ENCODE results near the gene NCSTN. TPM values are rescaled to one million over a fixed set of nuclear protein-coding genes. Genes with fewer than 3 reads are reported as not detected.

The NCSTN gene
- total and polyA plus RNA-seq, 2 experiments from 2014 or later: 90.3 to 120 TPM

DNA sequence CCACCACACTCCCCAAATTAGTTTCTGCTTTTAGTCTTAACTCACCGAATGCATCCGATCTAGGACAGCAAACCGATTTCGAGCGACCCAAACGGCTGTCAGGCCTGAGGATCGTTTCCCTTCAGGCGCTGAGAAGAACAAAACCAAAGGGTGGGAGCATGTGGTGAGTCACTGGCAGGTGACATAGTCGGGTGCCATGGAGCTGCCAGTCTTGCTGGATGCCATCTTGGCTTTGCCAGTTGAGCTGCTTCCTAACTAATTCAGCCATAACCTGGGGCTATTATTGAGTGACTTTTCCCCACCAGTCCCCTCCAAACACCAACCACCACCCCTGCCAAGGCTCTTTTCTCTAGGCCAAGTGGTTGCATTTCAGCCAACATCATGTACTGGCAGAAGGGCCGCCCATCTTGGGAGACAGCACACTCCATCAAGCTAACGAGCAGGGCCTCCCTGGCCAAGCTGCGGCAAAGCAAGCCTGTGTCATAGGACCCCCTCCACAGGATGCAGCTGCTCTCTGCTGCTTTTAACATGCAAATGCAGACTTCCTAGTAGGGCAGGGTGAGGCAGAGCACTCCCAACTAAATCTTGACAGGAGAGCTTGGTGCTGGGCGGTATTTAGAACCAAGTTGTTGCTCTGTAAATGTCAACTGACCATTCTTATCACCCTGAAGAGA lies 35.9 kb upstream of the NCSTN start:
- H3K9me3 ChIP-seq (ENCODE audit: low read depth): no peaks in the 10 kb centered on the region
- H3K4me1 ChIP-seq (ENCODE audit: insufficient read depth): no peaks in the 10 kb centered on the region
- H3K4me3 ChIP-seq: no peak overlapping the region
- 91% methylated on average over 13 of the region's 13 CpGs for WGBS (ENCODE audit: low lambda C conversion rate, missing lambda C conversion rate)
- TF ChIP-seq, protein P1, sequence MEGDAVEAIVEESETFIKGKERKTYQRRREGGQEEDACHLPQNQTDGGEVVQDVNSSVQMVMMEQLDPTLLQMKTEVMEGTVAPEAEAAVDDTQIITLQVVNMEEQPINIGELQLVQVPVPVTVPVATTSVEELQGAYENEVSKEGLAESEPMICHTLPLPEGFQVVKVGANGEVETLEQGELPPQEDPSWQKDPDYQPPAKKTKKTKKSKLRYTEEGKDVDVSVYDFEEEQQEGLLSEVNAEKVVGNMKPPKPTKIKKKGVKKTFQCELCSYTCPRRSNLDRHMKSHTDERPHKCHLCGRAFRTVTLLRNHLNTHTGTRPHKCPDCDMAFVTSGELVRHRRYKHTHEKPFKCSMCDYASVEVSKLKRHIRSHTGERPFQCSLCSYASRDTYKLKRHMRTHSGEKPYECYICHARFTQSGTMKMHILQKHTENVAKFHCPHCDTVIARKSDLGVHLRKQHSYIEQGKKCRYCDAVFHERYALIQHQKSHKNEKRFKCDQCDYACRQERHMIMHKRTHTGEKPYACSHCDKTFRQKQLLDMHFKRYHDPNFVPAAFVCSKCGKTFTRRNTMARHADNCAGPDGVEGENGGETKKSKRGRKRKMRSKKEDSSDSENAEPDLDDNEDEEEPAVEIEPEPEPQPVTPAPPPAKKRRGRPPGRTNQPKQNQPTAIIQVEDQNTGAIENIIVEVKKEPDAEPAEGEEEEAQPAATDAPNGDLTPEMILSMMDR (IDR thresholded peaks at IDR 0.05; ENCODE audit: poor library complexity): no peak
- TF ChIP-seq EZH2 (IDR thresholded peaks at IDR 0.05; ENCODE audit: borderline replicate concordance): no peak
- no peak for TF ChIP-seq EZH2phosphoT487 (IDR thresholded peaks at IDR 0.05; ENCODE audit: low read depth, severe bottlenecking, unreplicated experiment)
- no peak for DNase-seq (ENCODE audit: low spot score)
- no peaks in the 10 kb centered on the region for H3K27me3 ChIP-seq
- no peaks in the 10 kb centered on the region for H4K20me1 ChIP-seq (ENCODE audit: insufficient read depth, poor library complexity, severe bottlenecking)
- peaks cover 3% of the 10 kb centered on the region for H3K79me2 ChIP-seq
- H3K27ac ChIP-seq: no peak overlapping the region
- H3K4me2 ChIP-seq: no peak overlapping the region
- H2AFZ ChIP-seq: no peak overlapping the region
- H3K36me3 ChIP-seq (replicated peaks; ENCODE audit: insufficient read depth, low read depth): no peaks in the 10 kb centered on the region
- H3K9me2 ChIP-seq (replicated peaks; ENCODE audit: insufficient read depth): no peaks in the 10 kb centered on the region

DNA sequence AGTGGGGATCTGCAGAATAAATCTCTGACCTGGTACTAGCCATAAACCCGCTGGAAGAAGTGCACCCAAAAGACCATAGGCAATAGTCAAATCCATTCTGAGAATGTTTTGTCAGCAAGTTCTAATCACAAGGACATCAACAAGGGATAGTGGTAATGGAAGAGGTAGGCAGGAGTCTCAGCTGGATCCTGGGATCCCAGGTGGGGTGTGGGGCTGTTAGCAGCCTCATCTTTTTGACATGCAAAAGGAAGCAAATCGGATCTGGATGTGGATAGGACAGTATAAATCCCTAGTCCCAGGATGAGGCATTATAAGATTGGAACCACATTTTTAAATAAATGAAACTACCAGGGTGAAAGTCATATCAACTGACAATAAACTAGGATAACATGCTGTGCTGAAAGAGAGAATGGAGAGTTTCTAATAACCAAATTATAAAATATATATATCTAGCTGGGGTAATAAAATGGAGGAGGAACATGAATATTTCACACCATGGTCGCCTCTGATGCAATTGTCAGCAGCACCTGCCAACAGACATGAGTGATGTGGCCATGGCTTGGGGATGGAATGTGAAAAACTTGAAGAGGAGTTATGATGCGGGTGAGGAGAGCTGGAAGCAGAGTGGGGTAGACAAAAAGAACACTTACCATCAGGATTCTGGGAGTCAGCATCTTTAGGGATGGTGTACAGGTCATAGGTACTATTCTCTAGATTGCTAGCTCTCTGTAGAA lies 34.6 kb upstream of the NCSTN start:
- H4K20me1 ChIP-seq (ENCODE audit: insufficient read depth, poor library complexity, severe bottlenecking): no peaks in the 10 kb centered on the region
- no peaks in the 10 kb centered on the region for H3K9me3 ChIP-seq (ENCODE audit: low read depth)
- H3K4me3 ChIP-seq: no peak overlapping the region
- no peak overlapping the region for H3K4me2 ChIP-seq
- no peaks in the 10 kb centered on the region for H3K36me3 ChIP-seq (replicated peaks; ENCODE audit: insufficient read depth, low read depth)
- H3K9me2 ChIP-seq (replicated peaks; ENCODE audit: insufficient read depth): no peaks in the 10 kb centered on the region
- no peaks in the 10 kb centered on the region for H3K27me3 ChIP-seq
- no peak for DNase-seq (ENCODE audit: low spot score)
- TF ChIP-seq EZH2 (IDR thresholded peaks at IDR 0.05; ENCODE audit: borderline replicate concordance): no peak
- TF ChIP-seq, protein P1 (IDR thresholded peaks at IDR 0.05; ENCODE audit: poor library complexity): no peak
- TF ChIP-seq EZH2phosphoT487 (IDR thresholded peaks at IDR 0.05; ENCODE audit: low read depth, severe bottlenecking, unreplicated experiment): no peak
- peaks cover 3% of the 10 kb centered on the region for H3K79me2 ChIP-seq
- no peak overlapping the region for H3K27ac ChIP-seq
- WGBS (ENCODE audit: low lambda C conversion rate, missing lambda C conversion rate): 86% methylated on average over 4 of the region's 4 CpGs
- no peaks in the 10 kb centered on the region for H3K4me1 ChIP-seq (ENCODE audit: insufficient read depth)
- no peak overlapping the region for H2AFZ ChIP-seq

DNA sequence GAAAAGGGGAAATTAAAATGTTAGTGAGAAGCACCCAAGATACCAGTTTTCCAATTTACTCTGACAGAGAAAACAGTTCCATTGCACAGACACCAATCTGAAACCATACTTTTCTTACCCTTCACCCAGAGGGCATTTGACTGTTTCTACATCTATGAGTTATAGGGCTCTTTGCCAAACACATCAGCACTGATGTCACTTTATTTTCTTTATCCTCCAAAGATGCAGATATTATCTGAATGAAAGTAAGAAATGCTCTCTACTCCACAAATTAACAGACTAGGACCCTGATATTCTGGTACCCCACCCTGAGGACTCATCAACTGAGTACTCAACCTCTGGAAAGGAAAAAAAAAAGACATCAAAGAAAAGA lies 34.0 kb upstream of the NCSTN start:
- Histone ChIP-seq H3K79me2 (peaks cover 7% of the 10 kb centered on the region), H3K36me3 (replicated peaks; ENCODE audit: insufficient read depth, low read depth) (no peaks in the 10 kb centered on the region), H3K4me3 (no peak overlapping the region)

More for the DNA sequence above, 34.0 kb upstream of the NCSTN start:
- H4K20me1 ChIP-seq (ENCODE audit: insufficient read depth, poor library complexity, severe bottlenecking): no peaks in the 10 kb centered on the region
- H3K4me2 ChIP-seq: no peak overlapping the region
- no peak overlapping the region for H3K27ac ChIP-seq
- H3K9me2 ChIP-seq (replicated peaks; ENCODE audit: insufficient read depth): no peaks in the 10 kb centered on the region
- no peak for DNase-seq (ENCODE audit: low spot score)
- H3K4me1 ChIP-seq (ENCODE audit: insufficient read depth): no peaks in the 10 kb centered on the region
- no peak for TF ChIP-seq EZH2phosphoT487 (IDR thresholded peaks at IDR 0.05; ENCODE audit: low read depth, severe bottlenecking, unreplicated experiment)
- TF ChIP-seq EZH2 (IDR thresholded peaks at IDR 0.05; ENCODE audit: borderline replicate concordance): no peak
- TF ChIP-seq, protein P1 (IDR thresholded peaks at IDR 0.05; ENCODE audit: poor library complexity): no peak
- H2AFZ ChIP-seq: no peak overlapping the region
- no peaks in the 10 kb centered on the region for H3K9me3 ChIP-seq (ENCODE audit: low read depth)
- H3K27me3 ChIP-seq: no peaks in the 10 kb centered on the region

Measured in hepatocyte (in vitro differentiated cells).